Muscle of arm (tissue), 12 donors: ENCODE data around the gene ENAH. TPM values are rescaled to one million over a fixed set of nuclear protein-coding genes. Genes with fewer than 3 reads are reported as not detected.
"Not testable (repeated sequence)": the region's sequence is repeated elsewhere in the genome, so short reads cannot be mapped to it uniquely, and the experiment has no call there.

Experiments used
- DNase-seq: peaks from one replicate; pipeline ENCODE4 v3.0.0-alpha.2; 2013
- polyA plus RNA-seq, 12 donors: library from polyadenylated mRNA; unstranded; fragments of 120-200 nt; gene quantifications; one replicate each; pipeline ENCODE4 v1.2.1, GENCODE V29; 2013; ENCODE audit not compliant: insufficient read length in 12 of 12

ENAH gene
- polyA plus RNA-seq, 12 donors = 106 to 360 (median 161) TPM

DNA sequence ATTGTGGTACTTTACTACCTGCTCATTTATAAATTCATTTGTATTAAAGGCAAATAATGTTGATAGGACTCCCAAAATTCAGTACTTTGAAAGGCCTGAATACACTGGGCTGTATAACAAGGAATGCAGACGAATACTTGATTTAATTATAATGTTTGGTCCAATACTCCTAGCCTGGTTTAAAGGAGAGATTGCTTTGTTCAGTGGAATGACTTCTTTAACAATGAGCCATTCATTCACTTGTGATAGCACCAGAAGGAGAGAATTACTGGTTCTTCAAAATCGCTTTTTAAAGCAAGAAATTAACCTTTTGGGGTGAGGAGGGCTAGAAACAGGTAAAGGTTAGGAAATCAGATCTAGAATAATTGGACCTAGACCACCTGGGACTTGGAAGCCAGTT lies 28.3 kb upstream of the ENAH start:
- DNase-seq = no peak

DNA sequence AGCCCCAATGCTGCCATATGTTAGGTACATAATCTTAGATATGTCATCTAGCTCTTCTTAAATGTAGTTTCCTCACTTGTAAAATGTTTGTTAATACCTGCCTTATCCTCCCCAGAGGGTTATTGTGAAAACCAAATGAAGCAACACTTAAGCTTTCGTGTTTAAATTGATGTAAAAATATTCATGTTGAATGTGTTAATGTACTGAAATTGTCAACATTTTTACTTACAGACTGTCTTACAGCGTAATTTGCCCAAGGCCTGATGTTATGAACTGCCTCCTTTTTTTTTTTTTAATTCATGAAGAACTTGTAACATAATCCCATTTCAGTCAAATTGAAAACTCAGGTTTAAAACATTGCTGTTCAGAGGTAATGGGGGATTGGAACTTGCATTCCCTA lies 25.6 kb upstream of the ENAH start:
- no peak for DNase-seq

DNA sequence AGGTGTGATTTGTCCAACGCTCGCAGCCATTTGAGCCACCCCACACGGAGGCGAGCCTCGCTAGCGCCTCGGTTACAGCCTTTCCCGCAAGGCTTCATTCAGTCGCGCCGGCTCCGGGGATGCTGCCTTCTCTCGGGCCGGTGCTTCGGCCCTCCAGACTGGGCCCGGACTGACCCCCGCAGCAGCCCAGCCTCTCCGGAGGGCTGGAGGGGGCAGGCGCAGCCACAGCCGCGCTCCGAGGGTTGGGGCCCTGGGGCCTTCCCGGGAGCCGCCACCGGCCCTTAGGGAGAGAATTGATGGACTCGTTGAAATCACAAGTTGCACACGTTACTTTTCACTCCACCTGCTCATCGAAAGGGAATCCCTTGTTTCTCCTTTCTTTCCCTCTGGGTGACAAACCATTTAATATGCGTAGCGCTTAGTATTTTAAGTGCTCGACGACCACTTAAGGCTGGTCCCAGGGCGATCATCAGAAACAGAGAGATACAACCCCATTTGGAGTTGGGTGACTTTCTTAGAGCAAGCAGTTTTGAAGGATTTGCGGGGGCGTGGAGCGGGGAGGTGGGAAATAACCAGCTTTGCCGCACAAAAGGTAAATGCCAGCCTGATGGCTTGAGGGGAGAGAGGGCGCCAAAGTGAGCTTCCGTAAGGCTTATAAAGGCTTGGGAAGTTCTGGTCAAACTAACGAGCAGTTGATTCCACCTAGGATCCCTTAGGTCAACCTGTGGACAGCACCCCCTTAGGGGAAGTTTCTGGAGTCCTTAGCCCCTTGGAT lies 24.6 kb upstream of the ENAH start:
- no peak for DNase-seq

DNA sequence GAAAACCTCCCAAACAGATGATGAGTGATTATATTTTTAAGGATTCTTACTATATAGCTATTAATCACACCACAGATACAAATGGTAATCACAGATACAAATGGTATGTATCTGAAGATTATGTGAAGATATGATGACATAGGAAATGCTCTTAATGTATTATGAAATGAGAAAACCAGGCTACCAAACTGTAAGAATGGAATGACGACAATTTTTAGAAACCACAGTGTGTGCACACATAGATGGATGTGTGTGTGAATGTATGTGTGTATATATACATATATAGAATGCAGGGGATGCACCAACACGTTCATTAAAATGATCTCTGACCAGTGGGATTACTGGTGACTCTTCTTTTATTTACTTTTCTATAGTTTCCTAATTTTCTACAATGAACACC lies 21.5 kb upstream of the ENAH start:
- DNase-seq = no peak

DNA sequence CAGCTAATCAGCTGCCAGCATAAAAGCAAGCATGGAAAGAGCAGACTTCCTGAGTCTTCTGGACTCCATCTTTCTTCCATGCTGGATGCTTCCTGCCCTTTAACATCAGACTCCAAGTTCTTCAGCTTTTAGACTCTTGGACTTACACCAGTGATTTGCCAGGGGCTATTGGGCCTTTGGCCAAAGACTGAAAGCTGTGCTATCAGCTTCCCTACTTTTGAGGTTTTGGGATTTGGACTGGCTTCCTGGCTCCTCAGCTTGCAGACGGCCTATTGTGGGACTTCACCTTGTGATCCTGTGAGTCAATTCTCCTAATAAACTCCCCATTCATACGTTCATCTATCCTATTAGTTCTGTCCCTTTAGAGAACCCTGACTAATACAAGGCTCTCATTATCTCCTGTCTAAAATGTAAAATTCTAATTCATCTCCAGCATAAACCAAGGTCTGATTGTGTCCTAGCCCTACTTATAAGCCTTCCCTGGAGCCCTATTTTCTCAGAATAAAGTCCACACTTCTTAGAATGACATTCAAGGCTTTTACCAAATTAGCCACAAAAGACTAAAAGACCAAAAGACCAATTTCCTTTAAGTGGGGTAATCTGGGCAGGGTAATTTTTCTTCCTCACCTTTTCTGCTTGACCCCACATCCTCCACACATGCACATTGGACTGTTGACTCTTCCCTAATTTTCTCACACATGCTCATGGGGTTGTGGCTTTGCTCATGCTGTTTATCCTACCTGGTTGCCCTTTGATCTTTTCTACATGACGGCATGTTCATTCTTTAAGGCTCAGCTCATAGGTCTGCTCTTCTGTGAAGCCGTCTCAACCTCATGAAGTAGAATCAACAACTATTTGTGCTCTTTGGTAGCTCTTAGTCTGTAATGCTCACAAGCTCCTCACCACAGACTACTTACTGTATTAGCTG lies 18.1 kb upstream of the ENAH start:
- DNase-seq = no peak

DNA sequence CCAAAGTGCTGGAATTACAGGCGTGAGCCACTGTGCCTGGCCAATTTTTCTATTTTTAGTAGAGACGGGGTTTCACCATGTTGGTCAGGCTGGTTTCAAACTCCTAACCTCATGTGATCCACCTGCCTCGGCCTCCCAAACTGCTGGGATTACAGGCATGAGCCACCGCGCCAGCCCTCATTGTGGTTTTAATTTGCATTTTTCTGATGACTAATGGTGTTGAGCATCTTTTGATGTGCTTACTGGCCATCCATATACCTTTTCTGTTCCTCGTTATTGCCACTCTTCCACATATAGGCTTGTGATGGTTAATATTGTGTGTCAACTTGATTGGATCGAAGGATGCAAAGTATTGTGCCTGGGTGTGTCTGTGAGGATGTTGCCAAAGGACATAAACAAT lies 17.4 kb upstream of the ENAH start:
- no peak for DNase-seq

DNA sequence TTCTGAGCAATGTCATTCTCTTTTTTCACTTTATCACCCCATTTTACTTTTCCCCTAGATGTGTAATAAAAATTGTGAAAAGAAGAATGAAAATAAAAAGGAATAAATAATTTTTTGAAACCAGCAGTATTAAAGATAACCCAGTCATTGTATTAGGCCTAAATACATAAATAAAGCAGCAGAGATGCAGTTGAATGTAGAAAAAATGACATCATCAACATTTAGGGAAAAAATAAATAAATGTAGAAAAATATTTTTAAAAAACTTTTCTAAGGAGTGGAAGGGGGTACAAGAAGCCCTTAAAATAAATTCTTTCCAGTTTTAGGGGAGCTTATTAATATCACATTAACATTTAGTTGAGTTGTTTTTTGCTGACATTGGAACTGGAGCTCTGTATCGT lies 15.3 kb upstream of the ENAH start:
- no peak for DNase-seq

DNA sequence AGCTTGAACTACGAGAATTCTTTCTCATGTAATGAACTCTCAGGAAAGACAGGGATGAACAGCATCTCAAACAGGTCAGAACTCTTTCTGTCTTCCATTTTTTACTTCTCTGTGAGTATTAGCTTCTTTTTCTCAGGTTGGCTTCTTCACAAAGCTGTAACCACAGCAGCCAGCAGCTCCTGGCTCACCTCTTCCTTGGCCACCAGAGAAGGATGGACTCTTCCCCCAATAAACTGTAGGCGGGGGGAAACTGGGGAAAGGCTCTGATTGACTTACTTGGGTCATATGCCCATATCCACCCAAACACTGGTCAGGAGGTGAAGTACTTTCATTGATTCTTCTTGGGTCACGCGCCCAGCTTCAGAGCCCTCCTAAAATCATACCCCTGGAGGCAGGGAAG lies 14.4 kb upstream of the ENAH start:
- no peak for DNase-seq

DNA sequence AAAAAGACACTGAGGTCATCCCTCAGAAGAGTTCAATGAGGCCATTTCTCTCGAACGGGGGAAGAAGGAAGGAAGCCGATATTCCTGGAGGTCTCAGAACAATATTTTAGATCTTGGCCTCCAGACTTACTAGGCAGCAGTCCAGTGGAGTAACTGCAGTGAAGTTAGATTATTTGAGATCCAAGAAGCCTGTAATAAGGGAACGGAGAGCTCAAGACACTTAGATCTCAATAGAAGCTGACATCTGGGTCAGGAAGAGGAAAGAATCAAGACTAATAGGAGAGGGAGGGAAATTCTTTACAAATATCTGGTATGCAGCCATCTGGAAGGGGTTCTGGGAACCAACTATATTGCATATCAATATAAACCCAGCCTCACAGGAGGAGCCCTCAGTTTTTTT lies 13.6 kb upstream of the ENAH start:
- peak; percentile 85 for DNase-seq

DNA sequence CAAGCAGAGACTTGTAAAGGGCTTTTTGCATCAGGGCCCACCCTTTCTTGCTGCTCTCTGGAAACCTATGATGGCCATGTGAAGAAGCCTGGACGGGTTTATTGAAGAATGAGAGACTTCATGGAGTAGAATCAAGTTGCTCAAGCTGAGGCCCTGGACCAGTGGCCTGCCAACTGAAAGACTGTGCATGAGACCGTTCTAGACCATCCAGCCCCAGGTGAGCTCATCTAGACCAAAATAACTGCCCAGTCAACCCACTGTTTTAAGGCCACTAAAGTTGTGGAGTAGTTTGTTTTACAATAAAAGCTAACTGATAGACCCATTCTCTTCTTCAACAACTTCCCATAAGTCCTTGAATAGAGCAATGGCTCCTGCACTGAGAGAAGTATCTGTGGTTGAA lies 11.8 kb upstream of the ENAH start:
- no peak for DNase-seq

DNA sequence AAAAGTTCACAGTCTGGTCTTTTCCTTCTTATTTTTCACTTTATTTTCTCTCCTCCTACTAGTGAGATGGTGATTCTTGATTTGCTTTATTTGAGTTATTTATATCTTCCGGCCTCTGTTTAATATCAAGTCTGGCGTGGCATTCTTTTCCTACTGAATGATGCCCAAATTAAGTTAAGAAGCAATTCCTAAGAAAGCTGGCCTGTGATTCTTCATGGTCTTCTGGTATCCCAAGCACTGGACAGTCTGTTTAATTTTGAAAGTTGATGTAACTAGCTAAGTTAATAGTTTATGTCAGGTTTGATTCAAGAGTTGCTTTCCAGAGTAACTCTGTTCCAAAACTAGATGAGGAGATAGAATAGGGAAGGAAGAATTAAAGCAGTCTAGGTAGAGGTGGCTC lies 9.2 kb upstream of the ENAH start:
- no peak for DNase-seq

DNA sequence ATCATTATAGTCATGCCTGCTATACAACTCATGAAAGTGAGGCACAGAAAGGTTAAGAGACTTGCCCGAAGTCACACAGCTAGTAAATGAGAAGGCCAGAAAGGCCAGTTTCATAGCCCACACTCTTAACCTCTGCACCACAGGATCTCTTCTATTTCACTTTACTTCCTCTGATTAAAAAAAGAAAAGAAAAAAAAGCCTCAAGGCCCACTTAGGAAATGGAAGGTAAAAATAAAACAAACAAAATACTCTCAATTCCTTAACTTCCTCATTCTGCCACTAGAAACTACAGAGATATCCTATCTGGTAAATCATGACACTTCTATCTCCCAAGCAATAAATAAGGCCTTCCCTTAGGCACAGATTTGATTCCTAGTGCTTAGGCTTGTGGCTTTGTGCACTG lies 7.6 kb upstream of the ENAH start:
- DNase-seq = no peak

DNA sequence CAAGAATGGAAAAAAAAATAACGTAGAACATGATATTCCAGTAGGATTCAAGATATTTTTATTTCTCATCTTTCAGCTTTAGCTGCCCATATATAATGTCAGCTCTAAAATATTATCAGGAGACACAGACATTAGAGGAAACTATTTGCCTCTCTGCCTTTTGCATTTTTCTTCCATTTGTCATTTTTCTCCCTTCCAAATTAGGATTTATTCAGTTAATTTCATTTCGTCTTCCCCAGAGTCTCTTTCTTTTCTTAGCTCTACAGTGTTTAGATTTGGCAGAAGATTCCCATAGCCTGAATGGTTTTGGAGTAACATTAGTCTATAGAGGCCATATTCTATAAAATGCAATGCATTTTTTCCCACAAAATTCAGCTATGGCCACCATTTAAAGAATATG lies 5.1 kb upstream of the ENAH start:
- peak; percentile 51 for DNase-seq

DNA sequence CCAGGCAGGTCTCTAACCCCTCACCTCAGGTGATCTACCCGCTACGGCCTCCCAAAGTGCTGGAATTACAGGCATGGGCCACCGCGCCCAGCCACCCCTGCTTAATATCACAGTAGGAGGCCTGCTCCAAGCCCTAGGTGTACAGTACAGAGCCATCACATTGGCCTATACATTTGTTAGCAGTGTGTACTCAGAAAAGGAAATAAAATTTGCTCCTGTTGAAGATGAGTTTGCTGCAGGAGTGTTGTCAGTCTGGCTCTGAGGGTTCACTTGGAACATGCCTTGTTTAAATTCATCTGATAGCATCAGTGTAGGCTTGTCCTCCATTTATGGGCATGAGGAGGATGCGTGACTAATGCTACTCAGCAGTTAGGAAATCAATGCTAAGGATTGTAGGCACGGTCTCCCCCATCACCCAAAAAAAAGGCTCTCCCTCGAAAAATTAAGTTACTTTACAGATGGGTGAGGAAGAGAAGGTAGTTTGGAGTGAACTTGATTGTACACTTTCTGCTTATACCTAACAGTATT lies 4.6 kb upstream of the ENAH start:
- DNase-seq = no peak

DNA sequence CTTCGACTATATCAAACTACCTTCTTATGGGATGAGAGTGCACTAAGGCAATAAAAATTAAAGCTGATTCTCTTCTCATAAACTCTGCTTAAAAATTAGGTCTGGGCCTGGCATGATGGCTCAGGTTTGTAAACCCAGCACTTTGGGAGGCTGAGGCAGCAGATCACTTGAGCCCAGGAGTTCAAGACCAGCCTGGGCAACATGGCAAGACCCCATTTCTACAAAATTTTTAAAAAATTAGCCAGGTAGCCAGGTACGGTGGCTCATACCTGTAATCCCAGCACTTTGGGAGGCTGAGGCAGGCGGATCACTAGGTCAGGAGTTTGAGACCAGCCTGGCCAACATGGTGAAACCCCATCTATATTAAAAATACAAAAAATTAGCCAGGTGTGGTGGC lies 3.3 kb upstream of the ENAH start:
- not testable (repeated sequence) for DNase-seq

DNA sequence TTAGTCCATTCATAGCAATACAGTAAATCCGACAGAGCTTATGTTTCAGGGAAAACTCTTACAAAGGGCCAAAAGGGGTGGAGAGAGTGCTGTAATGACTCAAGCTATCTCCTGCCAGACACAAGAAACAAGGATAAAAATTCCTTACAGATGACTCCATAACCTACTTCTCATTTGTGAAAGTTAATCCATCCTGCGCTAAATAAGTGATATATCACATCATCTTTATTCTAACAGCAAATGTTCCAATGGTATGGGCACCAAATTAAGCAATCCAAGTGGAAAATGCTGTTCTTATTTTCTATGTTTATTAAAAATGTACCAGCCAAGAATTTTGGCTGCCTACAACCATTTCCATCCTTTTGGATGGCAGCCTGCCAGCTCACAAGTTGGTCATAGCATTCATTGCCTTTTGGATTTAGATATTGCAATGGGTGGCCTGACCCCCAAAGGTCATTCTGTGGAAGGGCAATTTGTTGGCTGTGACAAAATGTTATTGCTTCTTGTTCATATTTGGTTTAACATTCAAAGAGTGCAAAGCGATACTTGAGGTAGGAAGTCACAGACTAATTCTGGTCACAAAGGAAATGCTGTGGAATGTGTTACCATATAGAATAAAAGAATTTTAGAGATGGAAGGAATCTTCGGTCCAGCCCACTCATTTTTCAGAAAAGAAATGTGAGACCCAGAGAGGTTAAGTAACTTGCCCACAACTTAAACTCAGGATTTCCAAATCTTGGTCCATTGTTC lies 2.8 kb upstream of the ENAH start:
- peak; percentile 91 for DNase-seq

DNA sequence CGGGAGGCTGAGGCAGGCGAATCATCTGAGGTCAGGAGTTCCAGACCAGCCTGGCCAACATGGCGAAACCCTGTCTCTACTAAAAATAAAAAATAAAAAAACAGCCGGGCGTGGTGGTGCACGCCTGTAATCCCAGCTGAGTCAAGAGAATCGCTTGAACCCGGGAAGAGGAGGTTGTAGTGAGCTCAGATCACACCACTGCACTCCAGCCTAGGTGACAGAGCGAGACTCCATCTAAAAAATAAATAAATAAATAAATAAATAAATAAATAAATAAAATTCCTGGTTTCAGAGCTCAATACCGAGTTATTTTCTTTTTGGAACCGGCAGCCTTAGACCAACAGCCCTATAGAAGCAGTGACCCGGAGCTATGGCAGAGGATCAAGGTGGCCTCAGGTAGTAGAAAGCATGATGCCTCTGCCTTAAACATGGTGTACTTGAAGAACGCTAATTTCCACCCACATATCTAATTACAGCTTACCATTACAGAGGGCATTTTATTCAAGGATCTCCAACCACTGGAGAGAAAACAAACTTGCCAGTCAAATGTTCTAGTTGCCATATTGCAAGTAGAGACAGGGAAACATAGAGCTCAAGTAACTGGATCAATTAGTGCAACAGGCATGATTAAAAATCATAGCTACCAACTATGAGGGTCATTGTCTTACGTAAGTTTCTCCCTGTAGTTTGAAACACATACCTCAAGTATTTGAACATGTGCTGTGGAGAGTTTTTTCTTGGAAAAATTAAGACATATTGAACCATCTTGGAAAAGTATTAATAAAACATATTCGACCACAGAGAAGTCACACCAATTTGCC lies 2.0 kb upstream of the ENAH start:
- DNase-seq = no peak

DNA sequence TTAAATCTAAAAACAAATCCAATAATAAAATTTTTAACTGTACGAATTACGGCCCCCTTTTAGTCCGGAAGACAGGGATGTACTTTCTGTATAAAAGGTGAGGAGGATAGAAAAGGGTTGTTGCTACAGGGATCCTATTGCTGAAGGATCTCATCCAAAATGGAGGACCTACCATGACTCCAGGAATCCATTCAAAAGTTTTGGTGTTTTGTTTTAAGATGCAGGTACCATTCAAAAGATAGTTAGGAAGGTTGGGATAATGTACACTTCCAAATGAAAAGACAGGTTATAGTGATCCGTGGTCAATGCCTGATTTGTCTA lies 1.3 kb upstream of the ENAH start:
- DNase-seq = no peak

DNA sequence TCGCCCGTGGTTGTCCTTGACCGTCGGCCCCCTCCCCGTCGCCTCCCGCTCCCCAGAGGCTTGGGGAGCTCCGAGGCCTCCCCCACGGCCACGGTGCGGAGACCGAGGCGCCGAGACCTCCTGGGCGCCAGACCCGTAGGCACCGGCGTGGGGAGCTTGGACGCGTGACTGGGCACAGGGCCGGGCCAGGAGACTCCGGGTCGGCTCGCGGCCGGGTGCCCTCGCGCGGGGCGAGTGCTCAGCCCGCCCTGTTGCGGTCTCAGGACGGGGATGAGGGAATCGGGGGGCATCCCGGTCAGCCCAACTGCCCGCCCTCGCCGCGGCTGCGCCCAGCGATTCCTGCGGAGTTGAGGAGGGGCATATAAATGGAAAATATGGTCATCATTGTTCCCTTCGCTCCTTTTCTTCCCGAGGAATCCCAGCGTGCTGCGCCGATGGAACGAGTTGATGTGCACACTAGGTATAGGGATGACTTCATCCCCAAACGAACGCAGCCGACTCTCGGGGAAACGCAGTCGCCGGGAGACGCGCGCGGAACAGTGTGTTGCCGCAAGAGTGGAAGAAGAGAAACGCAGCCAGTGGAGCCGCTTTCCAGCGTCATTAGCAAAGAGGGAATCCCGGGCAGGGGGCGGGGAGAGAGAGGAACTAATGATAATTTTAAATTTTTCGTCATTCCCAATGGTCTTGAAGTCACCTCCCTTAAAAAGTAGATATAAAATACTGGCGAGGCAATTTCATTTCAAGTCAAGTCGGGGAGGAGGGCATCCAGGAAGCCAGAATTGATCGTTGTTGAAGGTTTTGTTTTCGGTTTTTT lies 747 bp upstream of the ENAH start:
- DNase-seq = peak; percentile 84

DNA sequence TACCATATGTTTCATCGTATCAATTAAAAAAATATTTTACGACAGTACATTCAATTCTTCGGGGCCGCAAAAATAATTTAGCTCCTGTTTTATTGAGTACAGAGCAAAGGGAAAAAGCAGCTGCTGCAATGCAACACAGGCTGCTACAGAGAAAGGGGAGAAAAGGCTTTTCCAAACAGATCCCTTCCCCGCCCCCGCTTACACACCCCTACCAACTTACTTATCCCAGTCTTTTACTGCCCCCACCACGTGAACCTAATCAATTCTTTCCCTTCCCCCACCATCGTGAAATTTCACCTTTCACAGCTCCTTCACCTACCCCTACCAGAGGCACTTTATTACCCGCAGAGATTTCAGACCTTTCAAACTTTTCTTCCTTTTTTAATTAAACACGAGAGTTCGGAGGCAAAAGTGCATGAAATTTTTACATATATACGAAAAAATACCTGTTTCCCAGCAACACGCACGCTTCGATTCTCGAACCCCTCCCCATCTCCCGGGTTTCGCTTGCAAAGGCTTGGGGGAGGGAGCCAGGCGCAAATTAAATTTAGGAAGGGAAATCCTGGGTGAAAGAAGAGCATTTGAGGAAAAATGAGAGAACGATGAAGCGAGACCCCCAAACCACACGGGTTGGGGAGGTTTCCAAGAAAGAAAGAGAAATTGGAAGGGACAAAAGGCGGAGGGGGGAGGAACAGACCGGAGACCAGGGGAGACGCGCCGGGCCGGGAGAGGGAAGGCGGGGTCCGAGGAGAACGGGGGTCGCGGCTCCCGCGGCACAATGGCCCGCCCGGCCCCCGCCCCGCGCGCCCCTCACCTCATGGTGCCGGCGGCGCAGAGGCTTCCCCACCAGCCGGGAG lies 823 bp downstream of the ENAH start:
- peak; percentile 55 for DNase-seq
